K562 (cell line): Measurements from ENCODE around the gene GRIK3. TPM values are rescaled to one million over a fixed set of nuclear protein-coding genes. Genes with fewer than 3 reads are reported as not detected.

Source experiments
- ATAC-seq: fragments of 200-7000 bp; cut with Tn5 transposase; 3 replicates; pipeline ENCODE4 v1.9.1; 2020; ENCODE audit warnings: moderate library complexity
- BruUV-seq: library from RNA; stranded (reverse); fragments of 400-500 nt; replicated peaks from 2 replicates; lab custom pipeline; 2021; lab: Mats Ljungman, UMichigan
- CTCF ChIA-PET: fragments of 300-600 bp; formaldehyde crosslinking; extraction: SDS; loops from one replicate; lab custom pipeline; 2021; ENCODE audit warnings: low intra/inter-chr PET ratio; lab: Yijun Ruan, JAX
- POLR2A ChIA-PET: fragments of 300-600, 350-650 bp; sonication (Branson Sonifier 250); formaldehyde crosslinking; extraction: SDS; loops from one replicate; lab custom pipeline; 2021; ENCODE audit warnings: antibody characterized with exemption, inconsistent platforms; lab: Yijun Ruan, JAX
- DNase-seq, 4 experiments: peaks; one replicate each; pipeline versions ENCODE4 v3.0.0 to v3.0.0-alpha.2; 2011 to 2018; ENCODE audit warnings: low spot score in 3 of 4, mixed read lengths in 3 of 4; ENCODE audit errors: extremely low read depth in 1 of 4
- FAIRE-seq: peaks from 2 replicates; lab custom pipeline; 2011; peaks lifted over from hg19 to GRCh38; lab: Jason Lieb, UNC
- H2AFZ ChIP-seq: 2 replicates; pipeline ENCODE4 v1.6.0; 2011; ENCODE audit warnings: low read depth, low read length, control low read depth, inconsistent platforms
- H3K27ac ChIP-seq: fragments of 200-600 bp; 3 replicates; pipeline ENCODE4 v1.8.0; 2011; ENCODE audit warnings: low read depth, mild to moderate bottlenecking, control low read depth, inconsistent platforms, low read length, moderate library complexity, mixed read lengths; ENCODE audit errors: extremely low read depth
- H3K27me3 ChIP-seq, 2 experiments: fragments of 300-600 bp in 1 of 2; 2 replicates in 1 of 2; 3 replicates in 1 of 2; pipeline versions ENCODE4 v1.6.0 to v1.8.0; 2011; ENCODE audit warnings: inconsistent platforms in 2 of 2, low read length in 2 of 2, mild to moderate bottlenecking in 1 of 2, mixed read lengths in 1 of 2, moderate library complexity in 1 of 2; ENCODE audit not compliant: control insufficient read depth in 2 of 2, insufficient read depth in 2 of 2
- H3K36me3 ChIP-seq: fragments of 300-600 bp; 3 replicates; pipeline ENCODE4 v1.8.0; 2011; ENCODE audit warnings: mild to moderate bottlenecking, low read length, inconsistent platforms; ENCODE audit not compliant: control insufficient read depth, insufficient read depth
- H3K4me1 ChIP-seq, 2 experiments: fragments of 200-600 bp in 1 of 2; replicated peaks in 1 of 2; 2 replicates in 1 of 2; 3 replicates in 1 of 2; pipeline versions ENCODE4 v1.5.1 to v1.8.0; 2011; ENCODE audit warnings: inconsistent platforms in 2 of 2, low read length in 2 of 2, mild to moderate bottlenecking in 1 of 2, mixed read lengths in 1 of 2, moderate library complexity in 1 of 2; ENCODE audit not compliant: control insufficient read depth in 2 of 2, insufficient read depth in 2 of 2
- H3K4me2 ChIP-seq: 2 replicates; pipeline ENCODE4 v1.6.1; 2011; ENCODE audit warnings: low read length, control low read depth, inconsistent platforms, mixed read lengths; ENCODE audit not compliant: insufficient read depth
- H3K4me3 ChIP-seq: fragments of 200-600 bp; sonication (generic), shearing (Covaris generic); 2 replicates; pipeline ENCODE4 v1.5.1; 2016; ENCODE audit warnings: control low read depth, inconsistent platforms
- H3K79me2 ChIP-seq: fragments of 200-600 bp; 3 replicates; pipeline ENCODE4 v1.8.0; 2011; ENCODE audit warnings: low read length, inconsistent platforms; ENCODE audit not compliant: control insufficient read depth, insufficient read depth
- H3K9ac ChIP-seq, 2 experiments: 2 replicates each; pipeline versions ENCODE4 v1.6.0 to v1.6.1; 2011; ENCODE audit warnings: low read depth in 2 of 2, low read length in 2 of 2, control low read depth in 1 of 2, inconsistent platforms in 1 of 2, mild to moderate bottlenecking in 1 of 2, mixed read lengths in 1 of 2; ENCODE audit not compliant: insufficient read depth in 1 of 2
- H3K9me1 ChIP-seq: one replicate; pipeline ENCODE4 v1.6.0; 2011; ENCODE audit warnings: inconsistent platforms, mild to moderate bottlenecking, low read length, moderate library complexity; ENCODE audit not compliant: control insufficient read depth, insufficient read depth
- H3K9me3 ChIP-seq: replicated peaks from 2 replicates; pipeline ENCODE4 v1.5.1; 2011; ENCODE audit warnings: low read depth, low read length, inconsistent platforms; ENCODE audit not compliant: control insufficient read depth, insufficient read depth
- H4K20me1 ChIP-seq: replicated peaks from 2 replicates; pipeline ENCODE4 v1.6.1; 2011; ENCODE audit warnings: low read length, inconsistent platforms, mixed read lengths; ENCODE audit not compliant: control insufficient read depth, insufficient read depth
- CBX5 ChIP-seq: IDR thresholded peaks from 2 replicates; pipeline ENCODE4 v1.6.1; 2014; ENCODE audit warnings: low read depth, borderline replicate concordance
- CREBBP ChIP-seq: IDR thresholded peaks from one replicate; pipeline ENCODE4 v1.6.1; 2012; ENCODE audit warnings: low read depth, mild to moderate bottlenecking, control low read depth, inconsistent platforms, low read length
- DNMT1 ChIP-seq: fragments of 450-650 bp; IDR thresholded peaks from 2 replicates; pipeline ENCODE4 v1.6.1; 2016; ENCODE audit warnings: antibody characterized with exemption, mild to moderate bottlenecking
- ELF4 ChIP-seq: fragments of 450-650 bp; formaldehyde crosslinking; IDR thresholded peaks from 2 replicates; pipeline ENCODE4 v1.4.0; 2022; ENCODE audit warnings: missing genetic modification characterization
- EWSR1 ChIP-seq: fragments of 450-650 bp; IDR thresholded peaks from 2 replicates; pipeline ENCODE4 v1.6.1; 2018; ENCODE audit warnings: borderline replicate concordance, mild to moderate bottlenecking, low read depth, moderate library complexity; ENCODE audit not compliant: partially characterized antibody
- KDM5B ChIP-seq: fragments of 200-600 bp; sonication (generic); IDR thresholded peaks from 2 replicates; pipeline ENCODE4 v1.6.1; 2012; ENCODE audit warnings: low read depth, mild to moderate bottlenecking, moderate library complexity, low read length, control low read depth, inconsistent platforms; ENCODE audit not compliant: insufficient replicate concordance
- MAFK ChIP-seq: IDR thresholded peaks from 2 replicates; pipeline ENCODE4 v1.6.1; 2011; ENCODE audit warnings: low read length, improper control_type of control experiment
- MIER1 ChIP-seq: fragments of 450-650 bp; IDR thresholded peaks from 2 replicates; pipeline ENCODE4 v1.6.1; 2016; ENCODE audit warnings: antibody characterized with exemption, mild to moderate bottlenecking, low read depth
- RNF2 ChIP-seq: sonication (generic); IDR thresholded peaks from 2 replicates; pipeline ENCODE4 v1.6.1; 2016
- TAF9B ChIP-seq: fragments of 450-650 bp; IDR thresholded peaks from 2 replicates; pipeline ENCODE4 v1.6.1; 2018; ENCODE audit warnings: mild to moderate bottlenecking; ENCODE audit not compliant: partially characterized antibody
- ZKSCAN8 ChIP-seq: fragments of 200-800 bp; sonication (Bioruptor generic); IDR thresholded peaks from 2 replicates; pipeline ENCODE4 v1.6.1; 2016; ENCODE audit warnings: missing genetic modification characterization, missing compliant biosample characterization
- ZNF583 ChIP-seq: fragments of 250-450 bp; sonication (Bioruptor Pico); IDR thresholded peaks from 2 replicates; pipeline ENCODE4 v1.4.0; 2020
- ZNF740 ChIP-seq, 3 experiments: fragments of 200-800 bp in 1 of 3; sonication (Bioruptor generic) in 1 of 3; sonication (generic) in 1 of 3; formaldehyde crosslinking in 1 of 3; IDR thresholded peaks; 2 replicates each; pipeline versions ENCODE4 v1.6.1 to v1.8.0; 2016 to 2022; ENCODE audit warnings: mild to moderate bottlenecking in 2 of 3, missing compliant biosample characterization in 2 of 3, missing genetic modification characterization in 2 of 3, missing genetic modification reagents in 1 of 3
- WGBS: fragments of 100-300 bp; shearing (Covaris generic); methylation state at CpG from one replicate; pipeline ENCODE4 v1.1.6; 2016; ENCODE audit warnings: low coverage, mixed read lengths; ENCODE audit not compliant: insufficient coverage; ENCODE audit errors: missing lambda C conversion rate; 5-methylcytosine and 5-hydroxymethylcytosine counted together
- in situ Hi-C: fragments of 300-500 bp; cut with MboI; formaldehyde crosslinking; loops from 4 replicates; pipeline ENCODE4 v1.15.0; 2018; ENCODE audit warnings: inconsistent platforms, mixed read lengths
- intact Hi-C: fragments of 100-400 bp; cut with micrococcal nuclease; formaldehyde crosslinking; loops from 2 replicates; pipeline ENCODE4 v1.14.2; 2022
- polyA plus RNA-seq, 8 experiments: library from polyadenylated mRNA; depleted of rRNA in 4 of 8; stranded (reverse) in 5 of 8; unstranded in 3 of 8; fragments of >200 nt; fragmentation: Nextera tagmentation in 2 of 8; fragmentation: Illumina TruSeq in 1 of 8; extraction: Ambion mirVana in 2 of 8; extraction: Trizol in 1 of 8; gene quantifications; 2 replicates each; pipeline versions ENCODE4 v1.2.1 to v1.2.3, GENCODE V29; 2011 to 2014; ENCODE audit warnings: inconsistent platforms in 1 of 8, missing spikeins in 1 of 8
- total RNA-seq, 7 experiments: library from RNA; depleted of rRNA in 6 of 7; stranded (reverse); fragments of >200 nt in 6 of 7; fragmentation: Illumina TruSeq in 2 of 7; extraction: Trizol in 2 of 7; gene quantifications; 2 replicates each; pipeline versions ENCODE4 v1.2.1 to v1.2.3, GENCODE V29; 2011 to 2021; ENCODE audit warnings: low replicate concordance in 1 of 7
- TF ChIP-seq, protein P1 (sequence below): fragments of 450-650 bp; IDR thresholded peaks from 2 replicates; pipeline ENCODE4 v1.6.1; 2016
- TF ChIP-seq, protein P2 (sequence below): sonication (generic); formaldehyde crosslinking; IDR thresholded peaks from 2 replicates; pipeline ENCODE4 v1.5.0; 2020; ENCODE audit warnings: missing genetic modification reagents

GRIK3 gene
- total and polyA plus RNA-seq, 9 of the 15 experiments (the other 6 are each of a cell fraction or from before 2014, with no cell fraction given): not detected

DNA sequence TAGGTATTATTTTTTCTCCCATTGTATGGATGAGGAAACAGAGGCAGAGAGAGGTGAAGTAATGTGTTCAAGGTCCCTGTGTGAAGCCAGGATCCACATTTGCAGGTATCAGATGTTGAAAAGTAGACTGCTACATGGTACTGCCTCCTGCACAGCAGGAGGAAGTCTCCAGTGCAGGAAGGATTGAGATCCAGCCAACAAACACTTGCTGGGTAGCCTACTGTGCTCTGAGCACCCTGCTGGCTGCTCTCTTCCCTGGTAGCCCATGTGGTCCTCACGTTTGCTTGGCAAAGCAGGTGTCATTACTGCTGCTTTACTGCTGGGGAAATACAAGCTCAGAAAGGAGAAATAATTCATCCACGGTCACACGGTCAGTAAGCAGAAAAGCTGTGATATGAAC lies 21.3 kb upstream of the GRIK3 start:
- ChIA-PET CTCF (no interaction called here), POLR2A (no interaction called here)
- ATAC-seq (no peak), FAIRE-seq (no peak), DNase-seq (no peak)
- Histone ChIP-seq H3K9ac (no peak overlapping the region), H3K9me1 (no peaks in the 10 kb centered on the region), H3K36me3 (no peaks in the 10 kb centered on the region), H3K4me2 (no peak overlapping the region), H3K4me3 (no peak overlapping the region), H3K9me3 (no peaks in the 10 kb centered on the region), H3K27me3 (peaks cover 0 to 7% of the 10 kb centered on the region in 2 experiments; a peak in 2 of 5 replicates), H4K20me1 (peaks cover 7% of the 10 kb centered on the region; the same call in 1 of the 2 replicates), H3K27ac (no peak overlapping the region), H3K79me2 (no peaks in the 10 kb centered on the region), H2AFZ (no peak overlapping the region), H3K4me1 (no peaks in the 10 kb centered on the region)
- 2% methylated on average over 3 of the region's 3 CpGs for WGBS
- TF ChIP-seq ZNF740 (CRISPR knock-in tag; IDR thresholded peaks at IDR 0.05) (no peak), ZNF740 (tag; IDR thresholded peaks at IDR 0.05) (no peak), CREBBP (no peak), ZNF583 (CRISPR knock-in tag) (no peak), ZKSCAN8 (CRISPR knock-in tag) (no peak), MAFK (no peak), RNF2 (no peak), KDM5B (no peak), ELF4 (CRISPR knock-in tag) (no peak), EWSR1 (no peak), CBX5 (no peak), TAF9B (no peak), MIER1 (no peak), DNMT1 (no peak)
- TF ChIP-seq, protein P1, sequence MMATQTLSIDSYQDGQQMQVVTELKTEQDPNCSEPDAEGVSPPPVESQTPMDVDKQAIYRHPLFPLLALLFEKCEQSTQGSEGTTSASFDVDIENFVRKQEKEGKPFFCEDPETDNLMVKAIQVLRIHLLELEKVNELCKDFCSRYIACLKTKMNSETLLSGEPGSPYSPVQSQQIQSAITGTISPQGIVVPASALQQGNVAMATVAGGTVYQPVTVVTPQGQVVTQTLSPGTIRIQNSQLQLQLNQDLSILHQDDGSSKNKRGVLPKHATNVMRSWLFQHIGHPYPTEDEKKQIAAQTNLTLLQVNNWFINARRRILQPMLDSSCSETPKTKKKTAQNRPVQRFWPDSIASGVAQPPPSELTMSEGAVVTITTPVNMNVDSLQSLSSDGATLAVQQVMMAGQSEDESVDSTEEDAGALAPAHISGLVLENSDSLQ: no peak
- TF ChIP-seq, protein P2, sequence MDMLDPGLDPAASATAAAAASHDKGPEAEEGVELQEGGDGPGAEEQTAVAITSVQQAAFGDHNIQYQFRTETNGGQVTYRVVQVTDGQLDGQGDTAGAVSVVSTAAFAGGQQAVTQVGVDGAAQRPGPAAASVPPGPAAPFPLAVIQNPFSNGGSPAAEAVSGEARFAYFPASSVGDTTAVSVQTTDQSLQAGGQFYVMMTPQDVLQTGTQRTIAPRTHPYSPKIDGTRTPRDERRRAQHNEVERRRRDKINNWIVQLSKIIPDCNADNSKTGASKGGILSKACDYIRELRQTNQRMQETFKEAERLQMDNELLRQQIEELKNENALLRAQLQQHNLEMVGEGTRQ (CRISPR knock-in tag): no peak
- no TSS peak for BruUV-seq
- in situ Hi-C loops: no loop called here
- intact Hi-C loops: no loop called here
